Measurements from ENCODE around the gene TPGS2. TPM values are rescaled to one million over a fixed set of nuclear protein-coding genes. Genes with fewer than 3 reads are reported as not detected.
"Not testable (repeated sequence)": the region's sequence is repeated elsewhere in the genome, so short reads cannot be mapped to it uniquely, and the experiment has no call there.

TPGS2 gene, protein sequence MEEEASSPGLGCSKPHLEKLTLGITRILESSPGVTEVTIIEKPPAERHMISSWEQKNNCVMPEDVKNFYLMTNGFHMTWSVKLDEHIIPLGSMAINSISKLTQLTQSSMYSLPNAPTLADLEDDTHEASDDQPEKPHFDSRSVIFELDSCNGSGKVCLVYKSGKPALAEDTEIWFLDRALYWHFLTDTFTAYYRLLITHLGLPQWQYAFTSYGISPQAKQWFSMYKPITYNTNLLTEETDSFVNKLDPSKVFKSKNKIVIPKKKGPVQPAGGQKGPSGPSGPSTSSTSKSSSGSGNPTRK
- 100 to 1,000 TPM in 1 of 2 experiments, 10 to 100 TPM in 1; 87.6 to 158 TPM for total RNA-seq

DNA sequence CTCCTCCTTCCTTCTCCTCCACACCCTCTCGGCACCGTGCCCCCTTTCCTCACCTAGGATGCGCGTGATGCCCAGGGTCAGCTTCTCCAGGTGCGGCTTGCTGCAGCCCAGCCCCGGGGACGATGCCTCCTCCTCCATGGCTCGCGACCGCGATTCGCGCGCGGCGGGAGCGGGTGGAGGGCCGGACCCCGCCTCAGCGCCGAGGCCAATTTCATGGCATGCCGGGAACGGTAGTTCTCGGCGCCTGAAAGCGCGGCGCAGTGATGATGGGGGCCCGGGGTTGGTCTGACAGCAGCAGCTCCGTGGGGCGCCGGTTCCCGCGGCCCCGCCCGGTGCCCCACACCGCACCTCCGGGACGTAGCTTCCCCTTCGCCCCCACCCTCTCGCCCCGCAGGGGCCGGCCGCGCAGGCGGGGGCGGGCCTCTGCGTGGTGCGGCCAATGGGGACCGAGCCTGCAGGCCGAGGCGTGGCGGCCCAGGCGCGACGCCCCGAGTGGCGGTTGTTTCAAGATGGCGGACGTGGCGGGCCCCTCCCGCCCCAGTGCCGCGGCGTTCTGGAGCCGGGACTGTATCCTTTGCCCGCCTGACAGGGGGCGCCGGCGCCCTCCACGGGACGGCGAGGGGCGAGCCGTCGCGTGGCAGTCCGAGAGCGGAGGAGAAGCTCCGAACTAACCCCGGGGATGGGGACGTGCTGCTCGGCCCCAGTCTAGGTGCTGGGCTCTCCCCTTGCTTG, at the start of gene TPGS2, which contains the start of gene KIAA1328:
Gene TPGS2 (minus strand): TSS at position 373 of the 732 bp plus-strand sequence. CDS start 235 bp downstream, at position 138.
Gene KIAA1328 (plus strand): TSS at position 498 of the 732 bp plus-strand sequence. CDS start 12 bp downstream, at position 510.
- peak within 1 kb of the TSS; percentile 77 for H3K4me3 Mint-ChIP-seq
- peaks cover 16% of the 10 kb centered on the region for H3K36me3 Mint-ChIP-seq (ENCODE audit: low read depth)
- POLR2A ChIA-PET: interaction anchor here (0.6 kb wide), 1 partner anchor 1786 kb away, joined by 4 read pairs; no protein-coding TSS in a partner anchor
- peak within 1 kb of the TSS; percentile 95 for H3K27ac Mint-ChIP-seq
- no peaks in the 10 kb centered on the region for H3K27me3 Mint-ChIP-seq
- intact Hi-C loops (cut with DNase I, micrococcal nuclease): loop anchor here (1.0 to 5.0 kb wide), 4 partner anchors 699 to 1331 kb away; partner anchors contain the start of genes ELP2 (in 2 of the 2), SLC39A6 (in 2 of the 2), INO80C (in 1 of the 2) and RMP24 (in 1 of the 2)
- CTCF ChIA-PET: interaction anchor here (0.7 to 1.5 kb wide), 5 partner anchors 10 to 68 kb away, joined by 3 to 5 read pairs (median 4); no protein-coding TSS in a partner anchor
- DNase-seq: peak; percentile 92
- H3K4me1 Mint-ChIP-seq: peaks cover 35% of the 10 kb centered on the region
- no peaks in the 10 kb centered on the region for H3K9me3 Mint-ChIP-seq (ENCODE audit: low read depth)
- peak; percentile 92 for ATAC-seq

GRCh38 chr18:36873826-36874225, 45.0 kb upstream of the TPGS2 start:
- H3K27me3 Mint-ChIP-seq; ATAC-seq; H3K9me3 Mint-ChIP-seq (ENCODE audit: low read depth); H3K4me1 Mint-ChIP-seq; DNase-seq; intact Hi-C loops (cut with DNase I, micrococcal nuclease); H3K4me3 Mint-ChIP-seq; POLR2A ChIA-PET; H3K27ac Mint-ChIP-seq; CTCF ChIA-PET: not testable (repeated sequence)
- peaks cover 45% of the 10 kb centered on the region for H3K36me3 Mint-ChIP-seq (ENCODE audit: low read depth)

GRCh38 chr18:36872329-36872728, 43.5 kb upstream of the TPGS2 start:
- ATAC-seq (no peak), DNase-seq (no peak)
- no peak overlapping the region for H3K4me3 Mint-ChIP-seq
- peaks cover 2% of the 10 kb centered on the region for H3K4me1 Mint-ChIP-seq
- ChIA-PET CTCF (no interaction called here), POLR2A (no interaction called here)
- no peaks in the 10 kb centered on the region for H3K27me3 Mint-ChIP-seq
- H3K36me3 Mint-ChIP-seq (ENCODE audit: low read depth): peaks cover 37% of the 10 kb centered on the region
- intact Hi-C loops (cut with DNase I, micrococcal nuclease): no loop called here
- no peak overlapping the region for H3K27ac Mint-ChIP-seq
- peaks cover 8% of the 10 kb centered on the region for H3K9me3 Mint-ChIP-seq (ENCODE audit: low read depth)

GRCh38 chr18:36871801-36872200, 43.0 kb upstream of the TPGS2 start:
- POLR2A ChIA-PET: no interaction called here

GRCh38 chr18:36867056-36867455, 38.3 kb upstream of the TPGS2 start:
- ChIA-PET CTCF (interaction anchor here (1.0 kb wide), 1 partner anchor 10 kb away, joined by 3 read pairs; no protein-coding TSS in a partner anchor), POLR2A (no interaction called here)
- no peak overlapping the region for H3K27ac Mint-ChIP-seq
- no peaks in the 10 kb centered on the region for H3K27me3 Mint-ChIP-seq
- H3K4me3 Mint-ChIP-seq: no peak overlapping the region
- peaks cover 28% of the 10 kb centered on the region for H3K36me3 Mint-ChIP-seq (ENCODE audit: low read depth)
- ATAC-seq (no peak), DNase-seq (no peak)
- H3K4me1 Mint-ChIP-seq: peaks cover 8% of the 10 kb centered on the region
- intact Hi-C loops (cut with DNase I, micrococcal nuclease): no loop called here
- no peaks in the 10 kb centered on the region for H3K9me3 Mint-ChIP-seq (ENCODE audit: low read depth)

More at GRCh38 chr18:36871801-36872200, 43.0 kb upstream of the TPGS2 start:
- peaks cover 37% of the 10 kb centered on the region for H3K36me3 Mint-ChIP-seq (ENCODE audit: low read depth)
- intact Hi-C loops (cut with DNase I, micrococcal nuclease): no loop called here
- H3K4me3 Mint-ChIP-seq: no peak overlapping the region
- peaks cover 6% of the 10 kb centered on the region for H3K9me3 Mint-ChIP-seq (ENCODE audit: low read depth)
- no peak for ATAC-seq
- H3K4me1 Mint-ChIP-seq: peaks cover 2% of the 10 kb centered on the region
- DNase-seq: no peak
- no peak overlapping the region for H3K27ac Mint-ChIP-seq
- no peaks in the 10 kb centered on the region for H3K27me3 Mint-ChIP-seq
- CTCF ChIA-PET: no interaction called here

- POLR2A ChIA-PET: no interaction called here
- intact Hi-C loops (cut with DNase I, micrococcal nuclease): no loop called here
- DNase-seq: no peak
- CTCF ChIA-PET: no interaction called here
- ATAC-seq: peak; percentile 33
- Mint-ChIP-seq H3K27ac (no peak overlapping the region), H3K36me3 (ENCODE audit: low read depth) (peaks cover 30% of the 10 kb centered on the region), H3K9me3 (ENCODE audit: low read depth) (no peaks in the 10 kb centered on the region), H3K27me3 (no peaks in the 10 kb centered on the region), H3K4me1 (peaks cover 8% of the 10 kb centered on the region), H3K4me3 (no peak overlapping the region)
These were observed 33.4 kb upstream of the TPGS2 start for GRCh38 chr18:36862182-36862581.

- intact Hi-C loops (cut with DNase I, micrococcal nuclease): no loop called here
- Mint-ChIP-seq H3K4me3 (no peak overlapping the region), H3K9me3 (ENCODE audit: low read depth) (peaks cover 6% of the 10 kb centered on the region), H3K27ac (no peak overlapping the region), H3K4me1 (no peaks in the 10 kb centered on the region), H3K36me3 (ENCODE audit: low read depth) (peaks cover 38% of the 10 kb centered on the region), H3K27me3 (no peaks in the 10 kb centered on the region)
- no peak for DNase-seq
- CTCF ChIA-PET: interaction anchor here (0.7 kb wide), 1 partner anchor 24 kb away, joined by 3 read pairs; no protein-coding TSS in a partner anchor
- no peak for ATAC-seq
- POLR2A ChIA-PET: no interaction called here
These were observed 28.0 kb upstream of the TPGS2 start for GRCh38 chr18:36856815-36857214.

DNA sequence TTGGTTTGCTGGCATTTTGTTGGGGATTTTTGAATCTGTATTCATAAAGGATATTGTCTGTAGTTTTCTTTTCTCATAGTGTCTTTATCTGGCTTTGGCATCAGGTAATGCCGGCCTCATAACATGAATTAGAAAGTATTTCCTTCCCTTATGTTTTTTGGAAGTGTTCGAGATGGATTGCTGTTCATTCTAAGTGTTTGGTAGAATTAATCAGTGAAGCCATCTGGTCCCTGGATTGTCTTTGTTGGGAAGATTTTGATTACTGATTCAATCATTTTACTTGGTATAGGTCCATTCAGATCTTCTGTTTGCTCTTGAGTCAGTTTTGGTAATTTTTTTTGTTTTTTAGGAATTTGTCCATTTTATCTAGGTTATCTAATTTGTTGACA, 22.4 kb upstream of the TPGS2 start:
- ATAC-seq (no peak), DNase-seq (no peak)
- Mint-ChIP-seq H3K4me3 (no peak overlapping the region), H3K4me1 (peaks cover 6% of the 10 kb centered on the region), H3K27ac (no peak overlapping the region), H3K27me3 (no peaks in the 10 kb centered on the region), H3K9me3 (ENCODE audit: low read depth) (peaks cover 8% of the 10 kb centered on the region), H3K36me3 (ENCODE audit: low read depth) (peaks cover 47% of the 10 kb centered on the region)
- CTCF ChIA-PET: no interaction called here
- POLR2A ChIA-PET: interaction anchor here (1.2 kb wide), 1 partner anchor 22 kb away, joined by 4 read pairs; no protein-coding TSS in a partner anchor
- intact Hi-C loops (cut with DNase I, micrococcal nuclease): no loop called here

GRCh38 chr18:36850527-36851201, 21.9 kb upstream of the TPGS2 start:
- POLR2A ChIA-PET: interaction anchor here (1.2 kb wide), 1 partner anchor 21 kb away, joined by 4 read pairs; no protein-coding TSS in a partner anchor
- no peak overlapping the region for H3K27ac Mint-ChIP-seq

GRCh38 chr18:36849288-36850006, 20.6 kb upstream of the TPGS2 start:
- no peak for DNase-seq
- Mint-ChIP-seq H3K27ac (no peak overlapping the region), H3K9me3 (ENCODE audit: low read depth) (peaks cover 8% of the 10 kb centered on the region), H3K4me1 (peaks cover 6% of the 10 kb centered on the region), H3K36me3 (ENCODE audit: low read depth) (peaks cover 41% of the 10 kb centered on the region), H3K27me3 (no peaks in the 10 kb centered on the region), H3K4me3 (no peak overlapping the region)
- POLR2A ChIA-PET: no interaction called here
- intact Hi-C loops (cut with DNase I, micrococcal nuclease): no loop called here
- ATAC-seq: no peak
- CTCF ChIA-PET: no interaction called here

More at GRCh38 chr18:36850527-36851201, 21.9 kb upstream of the TPGS2 start:
- H3K36me3 Mint-ChIP-seq (ENCODE audit: low read depth): peaks cover 44% of the 10 kb centered on the region
- ATAC-seq (peak; percentile 96), DNase-seq (peak; percentile 18)
- intact Hi-C loops (cut with DNase I, micrococcal nuclease): no loop called here
- peaks cover 6% of the 10 kb centered on the region for H3K4me1 Mint-ChIP-seq
- no peaks in the 10 kb centered on the region for H3K27me3 Mint-ChIP-seq
- peaks cover 8% of the 10 kb centered on the region for H3K9me3 Mint-ChIP-seq (ENCODE audit: low read depth)
- CTCF ChIA-PET: interaction anchor here (1.0 kb wide), 1 partner anchor 12 kb away, joined by 3 read pairs; no protein-coding TSS in a partner anchor
- no peak overlapping the region for H3K4me3 Mint-ChIP-seq

- no peak overlapping the region for H3K4me3 Mint-ChIP-seq
- intact Hi-C loops (cut with DNase I, micrococcal nuclease): no loop called here
- H3K27me3 Mint-ChIP-seq: no peaks in the 10 kb centered on the region
- H3K36me3 Mint-ChIP-seq (ENCODE audit: low read depth): peaks cover 35% of the 10 kb centered on the region
- CTCF ChIA-PET: no interaction called here
- POLR2A ChIA-PET: no interaction called here
- ATAC-seq: no peak
- no peak for DNase-seq
- H3K27ac Mint-ChIP-seq: no peak overlapping the region
- H3K9me3 Mint-ChIP-seq (ENCODE audit: low read depth): peaks cover 8% of the 10 kb centered on the region
- H3K4me1 Mint-ChIP-seq: peaks cover 6% of the 10 kb centered on the region
These were observed 19.8 kb upstream of the TPGS2 start for GRCh38 chr18:36848609-36849008.
